Endothelial cell of umbilical vein (primary cell): ENCODE results near the gene SPACA4. TPM values are rescaled to one million over a fixed set of nuclear protein-coding genes. Genes with fewer than 3 reads are reported as not detected.

Source experiments
- BruUV-seq: library from RNA; stranded (reverse); fragments of 400-500 nt; replicated peaks from 2 replicates; lab custom pipeline; 2021; lab: Mats Ljungman, UMichigan
- CTCF ChIA-PET: fragments of 300-600, 350-600 bp; sonication (Branson Sonifier 250); formaldehyde crosslinking; loops from one replicate; lab custom pipeline; 2021; ENCODE audit warnings: antibody characterized with exemption, inconsistent platforms; lab: Charles Lee
- POLR2A ChIA-PET: fragments of 300-600, 350-600 bp; sonication (Branson Sonifier 250); formaldehyde crosslinking; loops from one replicate; lab custom pipeline; 2021; ENCODE audit warnings: antibody characterized with exemption, inconsistent platforms; lab: Charles Lee
- DNase-seq: peaks from one replicate; pipeline ENCODE4 v3.0.0-alpha.2; 2011; ENCODE audit warnings: low read depth, low spot score
- FAIRE-seq: peaks from 2 replicates; lab custom pipeline; 2011; peaks lifted over from hg19 to GRCh38; lab: Jason Lieb, UNC
- H2AFZ ChIP-seq: 2 replicates; pipeline ENCODE4 v1.6.0; 2012; ENCODE audit warnings: low read depth, low read length, control low read depth, inconsistent platforms
- H3K27ac ChIP-seq: 2 replicates; pipeline ENCODE4 v1.5.1; 2011; ENCODE audit warnings: low read depth, mild to moderate bottlenecking, control low read depth, low read length, moderate library complexity; ENCODE audit not compliant: insufficient read depth
- H3K27me3 ChIP-seq, 2 experiments: 2 replicates each; pipeline versions ENCODE4 v1.6.0 to v1.6.1; 2011; ENCODE audit warnings: low read length in 2 of 2, mixed read lengths in 1 of 2; ENCODE audit not compliant: control insufficient read depth in 2 of 2, insufficient read depth in 2 of 2
- H3K36me3 ChIP-seq, 2 experiments: 2 replicates in 1 of 2; 3 replicates in 1 of 2; pipeline ENCODE4 v1.5.1; 2011; ENCODE audit warnings: low read length in 2 of 2, mild to moderate bottlenecking in 1 of 2, moderate library complexity in 1 of 2; ENCODE audit not compliant: control insufficient read depth in 2 of 2, insufficient read depth in 2 of 2; ENCODE audit errors: extremely low read depth in 1 of 2
- H3K4me1 ChIP-seq: 3 replicates; pipeline ENCODE4 v1.5.1; 2011; ENCODE audit warnings: mild to moderate bottlenecking, low read length; ENCODE audit not compliant: control insufficient read depth, insufficient read depth; ENCODE audit errors: extremely low read depth
- H3K4me2 ChIP-seq: 2 replicates; pipeline ENCODE4 v1.6.1; 2011; ENCODE audit warnings: low read length, control low read depth, mixed read lengths; ENCODE audit not compliant: insufficient read depth
- H3K4me3 ChIP-seq, 3 experiments: fragments of 200-600 bp in 1 of 3; sonication (generic), shearing (Covaris generic) in 1 of 3; replicated peaks in 1 of 3; 2 replicates each; pipeline ENCODE4 v1.5.1; 2011 to 2016; ENCODE audit warnings: control low read depth in 3 of 3, low read length in 3 of 3, mild to moderate bottlenecking in 2 of 3, inconsistent platforms in 1 of 3, low read depth in 1 of 3, moderate library complexity in 1 of 3; ENCODE audit not compliant: insufficient read depth in 1 of 3
- H3K79me2 ChIP-seq: 2 replicates; pipeline ENCODE4 v1.6.0; 2012; ENCODE audit warnings: low read length, inconsistent platforms; ENCODE audit not compliant: control insufficient read depth, insufficient read depth
- H3K9ac ChIP-seq: replicated peaks from 2 replicates; pipeline ENCODE3; 2011; ENCODE audit warnings: low read length, control low read depth; ENCODE audit not compliant: insufficient read depth; ENCODE audit errors: extremely low read depth
- H3K9me1 ChIP-seq: replicated peaks from 3 replicates; pipeline ENCODE4 v1.6.0; 2011; ENCODE audit warnings: mild to moderate bottlenecking, low read length; ENCODE audit not compliant: control insufficient read depth, insufficient read depth; ENCODE audit errors: extremely low read depth
- H3K9me3 ChIP-seq: replicated peaks from 2 replicates; pipeline ENCODE4 v1.5.1; 2012; ENCODE audit warnings: low read length, inconsistent platforms; ENCODE audit not compliant: control insufficient read depth, insufficient read depth
- H4K20me1 ChIP-seq: replicated peaks from 2 replicates; pipeline ENCODE3; 2011; ENCODE audit warnings: mild to moderate bottlenecking, low read length; ENCODE audit not compliant: control insufficient read depth, insufficient read depth; ENCODE audit errors: extremely low read depth
- EZH2 ChIP-seq: IDR thresholded peaks from 2 replicates; pipeline ENCODE4 v1.6.1; 2012; ENCODE audit warnings: borderline replicate concordance, low read depth, mild to moderate bottlenecking, moderate library complexity, low read length, inconsistent platforms; ENCODE audit not compliant: severe bottlenecking
- FOS ChIP-seq: IDR thresholded peaks from 2 replicates; pipeline ENCODE4 v1.6.1; 2011; ENCODE audit warnings: mild to moderate bottlenecking, low read length, moderate library complexity, borderline replicate concordance; ENCODE audit not compliant: insufficient read depth
- GATA2 ChIP-seq: IDR thresholded peaks from 2 replicates; pipeline ENCODE4 v1.7.0; 2011; ENCODE audit warnings: low read depth, mild to moderate bottlenecking, moderate library complexity, mixed read lengths, low read length; ENCODE audit not compliant: insufficient read length, insufficient read depth
- JUN ChIP-seq: IDR thresholded peaks from 2 replicates; pipeline ENCODE4 v1.6.1; 2011; ENCODE audit warnings: borderline replicate concordance, low read depth; ENCODE audit not compliant: insufficient read length, insufficient read depth
- MYC ChIP-seq: IDR thresholded peaks from one replicate; pipeline ENCODE4 v1.6.1; 2011; ENCODE audit warnings: mild to moderate bottlenecking, low read depth, low read length
- POLR2A ChIP-seq: IDR thresholded peaks from 2 replicates; pipeline ENCODE4 v1.6.1; 2012; ENCODE audit warnings: low read depth, mild to moderate bottlenecking, control low read depth, low read length
- POLR2AphosphoS5 ChIP-seq: IDR thresholded peaks from 2 replicates; pipeline ENCODE4 v1.6.1; 2012; ENCODE audit warnings: low read depth, mild to moderate bottlenecking, control low read depth, low read length, moderate library complexity; ENCODE audit not compliant: insufficient read depth
- dilution Hi-C: fragments of 300-500 bp; cut with MboI; formaldehyde crosslinking; loops from one replicate; pipeline ENCODE4 v1.15.0; 2019; ENCODE audit warnings: low sequenced_read_pairs; ENCODE audit not compliant: extremely low pct_ligation_motif_present
- intact Hi-C: fragments of 100-400 bp; cut with micrococcal nuclease; formaldehyde crosslinking; loops from one replicate; pipeline ENCODE4 v1.10.0; 2022
- polyA plus RNA-seq, 4 experiments: library from polyadenylated mRNA; depleted of rRNA in 3 of 4; stranded (reverse) in 3 of 4; unstranded in 1 of 4; fragments of >200 nt; gene quantifications; 2 replicates each; pipeline versions ENCODE4 v1.2.1 to v1.2.3, GENCODE V29; 2011 to 2012; ENCODE audit warnings: missing spikeins in 1 of 4
- total RNA-seq: library from RNA; stranded (reverse); gene quantifications from 2 replicates; pipeline ENCODE4 v1.2.3, GENCODE V29; 2021
- TF ChIP-seq, protein P1 (sequence below), 2 donors: IDR thresholded peaks; 1 replicate in 1 of 2; 2 replicates in 1 of 2; pipeline ENCODE4 v1.5.1; 2011; ENCODE audit warnings: low read length in 2 of 2, mild to moderate bottlenecking in 2 of 2, moderate library complexity in 2 of 2, control low read depth in 1 of 2, inconsistent platforms in 1 of 2, low read depth in 1 of 2; ENCODE audit not compliant: insufficient read depth in 1 of 2; ENCODE audit errors: extremely low read depth in 1 of 2
- TF ChIP-seq, protein P2 (sequence below): IDR thresholded peaks from 2 replicates; pipeline ENCODE4 v1.6.1; 2011; ENCODE audit not compliant: insufficient read depth, insufficient read length

The SPACA4 gene
- total and polyA plus RNA-seq, 2 donors (not counting 3 experiments of a cell fraction or from before 2014, with no cell fraction given), result not detected

DNA sequence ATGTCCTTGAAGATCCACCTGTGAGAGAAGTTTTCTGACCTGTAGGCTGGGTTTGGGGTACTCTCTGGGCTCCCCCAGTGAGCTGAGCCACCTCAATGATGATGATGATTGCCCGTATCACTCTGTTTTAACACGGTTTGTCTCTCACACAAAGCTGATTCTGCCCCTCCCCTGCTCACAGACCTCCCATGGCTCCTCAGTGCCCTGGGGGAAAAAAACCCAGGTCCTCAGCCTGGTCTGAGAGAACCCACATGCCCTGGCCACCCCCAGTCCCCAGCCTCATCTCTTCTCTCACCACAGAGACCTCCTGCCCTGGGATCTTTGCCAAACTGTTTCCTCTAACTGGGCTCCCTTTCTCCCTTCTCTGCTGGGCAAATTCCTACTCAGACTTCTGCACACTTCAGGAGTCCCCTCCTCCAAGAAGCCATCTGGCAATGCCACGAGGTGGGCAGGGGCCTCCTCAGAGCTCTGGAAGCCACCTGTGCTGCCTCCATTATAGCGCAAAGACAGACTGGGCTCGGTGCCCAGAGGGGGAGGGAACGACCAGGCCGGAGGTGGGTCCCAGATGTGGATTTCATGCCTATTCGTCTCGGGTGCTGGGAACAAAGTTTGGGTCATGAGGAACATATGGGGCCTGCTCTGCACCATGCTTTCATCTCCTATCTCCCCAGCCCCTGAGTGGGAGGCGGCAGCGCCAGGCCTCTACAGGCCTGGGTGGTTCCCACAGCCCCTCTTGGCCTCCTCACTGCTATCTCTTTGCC lies 47.9 kb downstream of the SPACA4 start:
- H3K27me3 ChIP-seq, result peaks cover 0 to 2% of the 10 kb centered on the region in 2 experiments
- no peaks in the 10 kb centered on the region for H4K20me1 ChIP-seq
- H3K4me1 ChIP-seq, result peaks cover 6% of the 10 kb centered on the region
- no peak overlapping the region for H3K4me2 ChIP-seq
- no peak overlapping the region for H2AFZ ChIP-seq
- ChIA-PET POLR2A (no interaction called here), CTCF (interaction anchor here (0.6 kb wide), 1 partner anchor 129 kb away, joined by 3 read pairs; no protein-coding TSS in a partner anchor)
- BruUV-seq, result no TSS peak
- no peaks in the 10 kb centered on the region for H3K36me3 ChIP-seq
- no peak overlapping the region for H3K4me3 ChIP-seq
- intact Hi-C loops, result no loop called here
- no peak for FAIRE-seq
- TF ChIP-seq, protein P1, sequence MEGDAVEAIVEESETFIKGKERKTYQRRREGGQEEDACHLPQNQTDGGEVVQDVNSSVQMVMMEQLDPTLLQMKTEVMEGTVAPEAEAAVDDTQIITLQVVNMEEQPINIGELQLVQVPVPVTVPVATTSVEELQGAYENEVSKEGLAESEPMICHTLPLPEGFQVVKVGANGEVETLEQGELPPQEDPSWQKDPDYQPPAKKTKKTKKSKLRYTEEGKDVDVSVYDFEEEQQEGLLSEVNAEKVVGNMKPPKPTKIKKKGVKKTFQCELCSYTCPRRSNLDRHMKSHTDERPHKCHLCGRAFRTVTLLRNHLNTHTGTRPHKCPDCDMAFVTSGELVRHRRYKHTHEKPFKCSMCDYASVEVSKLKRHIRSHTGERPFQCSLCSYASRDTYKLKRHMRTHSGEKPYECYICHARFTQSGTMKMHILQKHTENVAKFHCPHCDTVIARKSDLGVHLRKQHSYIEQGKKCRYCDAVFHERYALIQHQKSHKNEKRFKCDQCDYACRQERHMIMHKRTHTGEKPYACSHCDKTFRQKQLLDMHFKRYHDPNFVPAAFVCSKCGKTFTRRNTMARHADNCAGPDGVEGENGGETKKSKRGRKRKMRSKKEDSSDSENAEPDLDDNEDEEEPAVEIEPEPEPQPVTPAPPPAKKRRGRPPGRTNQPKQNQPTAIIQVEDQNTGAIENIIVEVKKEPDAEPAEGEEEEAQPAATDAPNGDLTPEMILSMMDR (IDR thresholded peaks at IDR 0.05; ENCODE audit: extremely low read depth in 1 of 2, insufficient read depth in 1 of 2, low read depth in 1 of 2, low read length in 2 of 2), result no peak
- TF ChIP-seq MYC (no peak), POLR2AphosphoS5 (no peak), POLR2A (no peak), JUN (no peak), FOS (no peak), EZH2 (no peak), GATA2 (no peak)
- TF ChIP-seq, protein P2, sequence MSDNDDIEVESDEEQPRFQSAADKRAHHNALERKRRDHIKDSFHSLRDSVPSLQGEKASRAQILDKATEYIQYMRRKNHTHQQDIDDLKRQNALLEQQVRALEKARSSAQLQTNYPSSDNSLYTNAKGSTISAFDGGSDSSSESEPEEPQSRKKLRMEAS, result no peak
- no peak overlapping the region for H3K9ac ChIP-seq
- no peaks in the 10 kb centered on the region for H3K9me1 ChIP-seq
- H3K79me2 ChIP-seq, result no peaks in the 10 kb centered on the region
- dilution Hi-C loops, result no loop called here
- no peak for DNase-seq
- H3K27ac ChIP-seq, result no peak overlapping the region
- no peaks in the 10 kb centered on the region for H3K9me3 ChIP-seq
